Heart right ventricle (tissue), 16 donors: ENCODE data around the gene XRCC1. TPM values are rescaled to one million over a fixed set of nuclear protein-coding genes. Genes with fewer than 3 reads are reported as not detected.

Experiments used
- ATAC-seq, 8 donors: fragments of 200-7000 bp; cut with Tn5 transposase; one replicate each; pipeline ENCODE4 v1.9.1; 2020; ENCODE audit warnings: mild to moderate bottlenecking in 8 of 8, moderate library complexity in 8 of 8, moderate number of reproducible peaks in 1 of 8
- DNase-seq, 2 donors: peaks; one replicate each; pipeline ENCODE4 v3.0.0-alpha.2; 2020
- H3K27ac ChIP-seq, 10 donors: fragments of 200-600 bp; sonication (generic) in 2 of 10; one replicate each; pipeline versions ENCODE4 v1.5.0 to v1.8.0; 2020 to 2022; ENCODE audit warnings: mild to moderate bottlenecking in 3 of 10
- H3K27me3 ChIP-seq, 7 donors: fragments of 200-600 bp; one replicate each; pipeline ENCODE4 v1.8.0; 2021 to 2022; ENCODE audit warnings: mild to moderate bottlenecking in 2 of 7
- H3K36me3 ChIP-seq, 9 donors: fragments of 200-600 bp; sonication (generic) in 1 of 9; one replicate each; pipeline versions ENCODE4 v1.5.0 to v1.8.0; 2020 to 2022; ENCODE audit warnings: mild to moderate bottlenecking in 2 of 9
- H3K4me1 ChIP-seq, 9 donors: fragments of 200-600 bp; sonication (generic) in 1 of 9; one replicate each; pipeline versions ENCODE4 v1.5.0 to v1.8.0; 2020 to 2022; ENCODE audit warnings: mild to moderate bottlenecking in 4 of 9
- H3K4me3 ChIP-seq, 10 donors: fragments of 200-600 bp; sonication (generic) in 2 of 10; one replicate each; pipeline versions ENCODE4 v1.5.0 to v1.8.0; 2020 to 2022; ENCODE audit warnings: mild to moderate bottlenecking in 7 of 10, moderate library complexity in 2 of 10
- H3K9me3 ChIP-seq, 11 donors: fragments of 200-600 bp in 10 of 11; sonication (generic) in 2 of 11; one replicate each; pipeline versions ENCODE4 v1.5.0 to v1.8.0; 2013 to 2022; ENCODE audit warnings: mild to moderate bottlenecking in 2 of 11, control low read depth in 1 of 11, moderate library complexity in 1 of 11
- WGBS, 2 donors: extraction: QIAGEN DNeasy Blood & Tissue Kit; methylation state at CpG; one replicate each; pipeline ENCODE4 v1.1.7; 2013; ENCODE audit warnings: inconsistent platforms in 1 of 2; 5-methylcytosine and 5-hydroxymethylcytosine counted together
- intact Hi-C, 10 donors: fragments of 100-400 bp; cut with DNase I; formaldehyde crosslinking; loops; one replicate each; pipeline versions ENCODE4 v1.11.1 to v1.14.2; 2022
- long read RNA-seq, 3 donors: library from polyadenylated mRNA; unstranded; transcript quantifications; one replicate each; pipeline ENCODE4 v2.0.0, GENCODE V29; 2020 to 2021
- polyA plus RNA-seq, 2 donors: library from polyadenylated mRNA; stranded (reverse); fragments of 200-250 nt; gene quantifications; one replicate each; pipeline ENCODE4 v1.2.3, GENCODE V29; 2013
- total RNA-seq, 10 donors: library from RNA; stranded (reverse); fragmentation: NEBNext Ultra II Directional in 3 of 10; extraction: Animal tissue kit (Norgen Biotek cat#: 25700) in 3 of 10; gene quantifications; one replicate each; pipeline versions ENCODE4 v1.2.1 to v1.2.4, GENCODE V29; 2021 to 2023
- TF ChIP-seq, protein P1 (sequence below), 9 donors: fragments of 200-600 bp; sonication (generic) in 2 of 9; IDR thresholded peaks; one replicate each; pipeline versions ENCODE4 v1.5.0 to v1.8.0; 2021 to 2022; ENCODE audit warnings: antibody characterized with exemption in 9 of 9, mild to moderate bottlenecking in 5 of 9, moderate library complexity in 1 of 9
- donor health status: Arrhythmogenic right ventricular cardiomyopathy.
- donor health status: ischemic (EF 13 %, LVEDD 7.1; RV severe dilation, severe dysfunction).
- donor health status: healthy with polysubstance abuse.
- donor health status: DM: no; HTN: yes; CAD: no.
- donor health status: DM: no; HTN: no; CAD: no.
- donor health status: ischemic (EF 25% LVEDD 6.9; RV normal size, moderate dysfunction).
- donor health status: ischemic (EF 25% LVEDD 5.7; RV mildly dilated, moderate dysfunction).
- donor health status: healthy.
- donor health status: DM: yes; HTN: yes; CAD: no.
- donor health status: Ischemic cardiomyopathy.
- donor health status: ischemic (EF 35%, LVEDD 5.7; RV mildly dilated, moderate dysfunction).
- donor health status: nonischemic (EF 11% LVEDD 7.7; RV severe dilation, severe dysfunction).
- donor health status: DM: yes; HTN: yes; CAD: no.
- donor health status: PGD.
- donor health status: ischemic (EF 29% LVEDD 5.4; RV normal size, mild dysfunction).
- donor health status: nonischemic (EF 23%, LVEDD 6.1; RV moderate dilation, normal function).

Gene XRCC1, protein sequence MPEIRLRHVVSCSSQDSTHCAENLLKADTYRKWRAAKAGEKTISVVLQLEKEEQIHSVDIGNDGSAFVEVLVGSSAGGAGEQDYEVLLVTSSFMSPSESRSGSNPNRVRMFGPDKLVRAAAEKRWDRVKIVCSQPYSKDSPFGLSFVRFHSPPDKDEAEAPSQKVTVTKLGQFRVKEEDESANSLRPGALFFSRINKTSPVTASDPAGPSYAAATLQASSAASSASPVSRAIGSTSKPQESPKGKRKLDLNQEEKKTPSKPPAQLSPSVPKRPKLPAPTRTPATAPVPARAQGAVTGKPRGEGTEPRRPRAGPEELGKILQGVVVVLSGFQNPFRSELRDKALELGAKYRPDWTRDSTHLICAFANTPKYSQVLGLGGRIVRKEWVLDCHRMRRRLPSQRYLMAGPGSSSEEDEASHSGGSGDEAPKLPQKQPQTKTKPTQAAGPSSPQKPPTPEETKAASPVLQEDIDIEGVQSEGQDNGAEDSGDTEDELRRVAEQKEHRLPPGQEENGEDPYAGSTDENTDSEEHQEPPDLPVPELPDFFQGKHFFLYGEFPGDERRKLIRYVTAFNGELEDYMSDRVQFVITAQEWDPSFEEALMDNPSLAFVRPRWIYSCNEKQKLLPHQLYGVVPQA
- total RNA-seq = 10 to 100 TPM; 11.8 to 21.9 (median 17.7) TPM
- polyA plus RNA-seq = 10 to 100 TPM; 11.0 to 19.2 TPM
- long read RNA-seq, donor 1, transcript XRCC1-201 (17 exons, 2,802 nt) = major isoform, 5 of 18 reads
- long read RNA-seq, donor 1, partial matches to known transcripts = 12 of 18 reads
- long read RNA-seq, donor 1, other reads (novel, unspliced or antisense) = 1 of 18 reads
- long read RNA-seq, donor 2, partial matches to known transcripts = 3 of 10 reads
- long read RNA-seq, donor 2, other reads (novel, unspliced or antisense) = 3 of 10 reads
- long read RNA-seq, donor 3, transcript XRCC1-201 (17 exons, 2,802 nt) = major isoform, 30 of 52 reads
- long read RNA-seq, donor 3, partial matches to known transcripts = 17 of 52 reads
- long read RNA-seq, donor 3, other reads (novel, unspliced or antisense) = 5 of 52 reads

DNA sequence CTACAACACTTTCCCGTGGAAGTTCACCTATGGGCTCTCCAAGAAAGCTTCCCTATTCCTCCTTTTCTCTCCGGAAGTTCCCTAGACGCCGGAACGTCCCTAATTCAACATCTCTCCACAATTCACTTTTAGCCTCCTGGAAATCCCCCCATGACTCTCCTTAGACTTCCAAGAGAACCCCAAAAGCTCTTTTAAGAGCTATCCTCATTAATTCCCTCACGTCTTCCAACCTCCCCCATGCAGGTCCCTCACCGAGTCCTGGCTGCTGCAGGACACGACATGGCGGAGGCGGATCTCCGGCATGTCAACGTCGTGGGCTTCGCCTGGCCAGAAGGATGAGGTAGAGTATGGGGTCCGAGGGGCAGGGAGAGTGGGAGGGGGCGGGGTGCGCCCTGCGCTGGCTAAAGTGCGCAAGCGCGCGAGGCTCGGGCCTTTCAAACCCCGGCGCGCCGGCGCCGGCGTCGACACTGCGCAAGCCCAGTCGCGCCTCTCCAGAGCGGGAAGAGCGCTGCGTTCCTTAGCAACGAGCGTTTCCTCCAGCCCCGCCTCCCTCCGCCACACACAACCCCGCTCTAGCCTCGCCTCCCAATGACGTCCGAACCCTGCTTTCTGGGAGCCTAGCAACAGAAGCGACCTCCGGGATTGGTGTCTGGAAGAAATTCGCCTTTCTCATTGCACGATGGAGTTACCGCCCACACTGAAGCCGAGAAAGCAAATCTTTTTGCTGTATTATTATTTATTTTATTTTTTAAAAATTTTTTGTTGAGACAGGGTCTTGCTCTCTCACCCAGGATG is at the start of gene XRCC1, which contains the start of gene PINLYP:
TSS of gene XRCC1 (minus strand) at position 372 of the 795 bp plus-strand sequence. CDS start at position 303, 69 bp downstream.
TSS of gene PINLYP (plus strand) at position 646 of the 795 bp plus-strand sequence. CDS start 1,391 bp downstream, outside the sequence.
- peaks cover 0 to 32% (median 0%) of the 10 kb centered on the region in 9 donors for H3K36me3 ChIP-seq
- H3K9me3 ChIP-seq = no peaks in the 10 kb centered on the region
- H3K27ac ChIP-seq = peak within 1 kb of the TSS in 9 of 10 donors; percentile 61 to 91 (median 78)
- DNase-seq = peak; percentile 97 to 99
- H3K4me1 ChIP-seq = peaks cover 5 to 29% (median 13%) of the 10 kb centered on the region in 9 donors
- intact Hi-C loops = loop anchor here in 4 of 10 donors (1.0 kb wide), 1 partner anchor 21 kb away; the partner anchor contains the start of genes IRGQ (in 4 of the 4) and ZNF576 (in 4 of the 4)
- H3K27me3 ChIP-seq = no peaks in the 10 kb centered on the region
- TF ChIP-seq, protein P1, sequence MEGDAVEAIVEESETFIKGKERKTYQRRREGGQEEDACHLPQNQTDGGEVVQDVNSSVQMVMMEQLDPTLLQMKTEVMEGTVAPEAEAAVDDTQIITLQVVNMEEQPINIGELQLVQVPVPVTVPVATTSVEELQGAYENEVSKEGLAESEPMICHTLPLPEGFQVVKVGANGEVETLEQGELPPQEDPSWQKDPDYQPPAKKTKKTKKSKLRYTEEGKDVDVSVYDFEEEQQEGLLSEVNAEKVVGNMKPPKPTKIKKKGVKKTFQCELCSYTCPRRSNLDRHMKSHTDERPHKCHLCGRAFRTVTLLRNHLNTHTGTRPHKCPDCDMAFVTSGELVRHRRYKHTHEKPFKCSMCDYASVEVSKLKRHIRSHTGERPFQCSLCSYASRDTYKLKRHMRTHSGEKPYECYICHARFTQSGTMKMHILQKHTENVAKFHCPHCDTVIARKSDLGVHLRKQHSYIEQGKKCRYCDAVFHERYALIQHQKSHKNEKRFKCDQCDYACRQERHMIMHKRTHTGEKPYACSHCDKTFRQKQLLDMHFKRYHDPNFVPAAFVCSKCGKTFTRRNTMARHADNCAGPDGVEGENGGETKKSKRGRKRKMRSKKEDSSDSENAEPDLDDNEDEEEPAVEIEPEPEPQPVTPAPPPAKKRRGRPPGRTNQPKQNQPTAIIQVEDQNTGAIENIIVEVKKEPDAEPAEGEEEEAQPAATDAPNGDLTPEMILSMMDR (IDR thresholded peaks at IDR 0.05) = no peak
- 0 to 1% methylated on average over 51 of the region's 51 CpGs for WGBS, 2 donors
- peak; percentile 99 to 100 (median 100) for ATAC-seq
- peak within 1 kb of the TSS; percentile 56 to 93 (median 71) for H3K4me3 ChIP-seq

DNA sequence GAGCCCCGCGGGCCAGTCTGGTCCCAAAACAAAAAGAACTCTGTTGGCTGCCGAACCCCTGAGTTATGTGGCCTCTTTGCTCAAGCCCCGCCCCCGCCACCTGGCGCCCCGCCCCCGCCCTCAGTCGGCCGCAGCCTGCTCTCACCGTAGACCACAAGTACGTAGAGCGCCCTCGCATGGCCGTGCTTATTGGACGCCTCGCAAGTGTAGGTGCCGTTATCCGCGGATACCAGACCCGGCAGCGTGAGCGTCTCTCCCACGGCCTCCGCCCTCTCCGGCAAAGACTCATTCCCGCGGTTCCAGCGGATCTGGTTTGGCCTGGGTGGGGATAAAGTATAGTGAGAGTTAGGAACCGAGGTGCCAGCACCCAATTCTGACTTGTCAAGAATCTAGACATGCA is 49.6 kb upstream of the XRCC1 start:
- TF ChIP-seq, protein P1 (IDR thresholded peaks at IDR 0.05) = peak in 5 of 9 donors; percentile 7 to 31 (median 14)
- Histone ChIP-seq H3K4me1 (peaks cover 0 to 15% (median 5%) of the 10 kb centered on the region in 9 donors), H3K9me3 (no peaks in the 10 kb centered on the region), H3K4me3 (no peak overlapping the region), H3K27me3 (peaks cover 0 to 6% (median 0%) of the 10 kb centered on the region in 7 donors), H3K27ac (no peak overlapping the region), H3K36me3 (no peaks in the 10 kb centered on the region)
- peak; percentile 21 to 63 for DNase-seq
- intact Hi-C loops = no loop called here
- ATAC-seq = peak in 1 of 8 donors; percentile 25
- 21 to 27% methylated on average over 30 of the region's 30 CpGs for WGBS, 2 donors

DNA sequence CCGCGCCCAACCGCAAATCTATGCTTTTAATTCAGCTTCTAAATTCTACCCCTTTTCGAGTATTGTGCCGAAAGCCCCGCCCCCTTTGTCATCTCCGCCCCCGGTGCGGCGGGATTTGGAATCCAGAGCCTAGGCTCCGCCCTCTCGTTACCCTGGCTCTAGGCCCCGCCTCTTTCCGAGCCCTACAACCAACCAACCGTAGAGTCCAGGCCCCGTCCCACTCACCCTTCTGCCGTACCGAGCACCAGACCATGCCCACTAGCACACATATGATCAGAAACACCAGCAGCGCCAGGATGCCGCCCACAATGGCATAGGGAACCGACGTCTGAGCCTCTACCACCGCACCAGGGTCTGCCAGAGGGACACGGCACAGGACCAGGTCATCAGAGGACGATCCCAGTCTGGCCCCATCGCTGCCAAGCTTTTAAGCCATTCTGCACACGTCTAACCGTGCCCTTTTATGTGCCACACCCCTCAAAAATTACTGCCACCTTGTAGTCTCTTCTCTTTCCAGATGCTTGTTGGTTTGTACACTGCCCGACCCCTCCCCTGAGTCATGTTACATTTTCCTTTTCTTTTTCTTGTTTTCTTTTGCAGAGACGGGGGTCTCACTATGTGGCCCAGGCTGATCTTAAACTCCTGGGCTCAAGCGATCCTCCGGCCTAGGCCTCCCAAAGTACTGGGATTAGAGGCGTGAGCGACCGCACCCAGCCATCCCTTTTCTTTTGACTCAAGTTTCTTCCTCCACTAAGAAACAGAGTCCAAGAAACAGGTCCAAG is 48.8 kb upstream of the XRCC1 start:
- DNase-seq (no peak), ATAC-seq (no peak)
- WGBS, 2 donors = 78 to 79% methylated on average over 35 of the region's 35 CpGs
- Histone ChIP-seq H3K9me3 (no peaks in the 10 kb centered on the region), H3K4me3 (no peak overlapping the region), H3K27me3 (peaks cover 0 to 6% (median 0%) of the 10 kb centered on the region in 7 donors), H3K4me1 (peaks cover 0 to 17% (median 7%) of the 10 kb centered on the region in 9 donors), H3K27ac (no peak overlapping the region), H3K36me3 (no peaks in the 10 kb centered on the region)
- TF ChIP-seq, protein P1 (IDR thresholded peaks at IDR 0.05) = no peak
- intact Hi-C loops = no loop called here
